A549 (cell line): Measurements from ENCODE around the gene TXNDC15. TPM values are rescaled to one million over a fixed set of nuclear protein-coding genes. Genes with fewer than 3 reads are reported as not detected.

Experiments
- ATAC-seq, 2 experiments: fragments of 200-7000 bp in 1 of 2; fragments of >200 bp in 1 of 2; cut with Nextera tagmentation in 1 of 2; cut with Tn5 transposase in 1 of 2; 3 replicates each; pipeline versions ENCODE4 v1.8.0 to v1.9.1; 2018 to 2020; ENCODE audit warnings: mild to moderate bottlenecking in 1 of 2, moderate library complexity in 1 of 2
- CTCF ChIA-PET: fragments of 300-600 bp; sonication (Branson Sonifier 250); formaldehyde crosslinking; extraction: SDS; loops from one replicate; lab custom pipeline; 2021; ENCODE audit warnings: antibody characterized with exemption, inconsistent platforms; lab: Yijun Ruan, JAX
- POLR2A ChIA-PET: fragments of 350-600 bp; formaldehyde crosslinking; extraction: SDS; loops from one replicate; lab custom pipeline; 2021; ENCODE audit warnings: antibody characterized with exemption, inconsistent platforms; lab: Yijun Ruan, JAX
- DNase-seq, 2 experiments: peaks; one replicate each; pipeline versions ENCODE4 v3.0.0 to v3.0.0-alpha.2; 2011 to 2016; ENCODE audit warnings: low read depth in 1 of 2, low spot score in 1 of 2
- FAIRE-seq: peaks from 2 replicates; lab custom pipeline; 2011; peaks lifted over from hg19 to GRCh38; lab: Jason Lieb, UNC
- H3K27ac ChIP-seq, 2 experiments: fragments of >200 bp; sonication (Bioruptor Twin); formaldehyde crosslinking; 3 replicates each; pipeline ENCODE4 v1.5.1; 2016 to 2017
- H3K4me1 ChIP-seq: fragments of >200 bp; sonication (Bioruptor Twin); formaldehyde crosslinking; 3 replicates; pipeline ENCODE4 v1.6.1; 2016
- H3K4me2 ChIP-seq: fragments of >200 bp; sonication (Bioruptor Twin); formaldehyde crosslinking; 3 replicates; pipeline ENCODE4 v1.6.1; 2016
- H3K4me3 ChIP-seq: fragments of >200 bp; sonication (Bioruptor Twin); formaldehyde crosslinking; 3 replicates; pipeline ENCODE4 v1.5.1; 2016
- H3K9me3 ChIP-seq: fragments of >200 bp; sonication (Bioruptor Twin); formaldehyde crosslinking; 3 replicates; pipeline ENCODE4 v1.6.1; 2016
- CEBPB ChIP-seq, 2 experiments: fragments of >200 bp in 1 of 2; sonication (Bioruptor Twin) in 1 of 2; formaldehyde crosslinking in 1 of 2; IDR thresholded peaks; 2 replicates each; pipeline ENCODE4 v1.6.1; 2012 to 2016
- CHD2 ChIP-seq: fragments of 150-350 bp; IDR thresholded peaks from 2 replicates; pipeline ENCODE4 v1.6.1; 2014; ENCODE audit warnings: low read length; ENCODE audit not compliant: partially characterized antibody
- FOSB ChIP-seq: fragments of 250-450 bp; sonication (Bioruptor Pico); IDR thresholded peaks from 2 replicates; pipeline ENCODE4 v1.5.0; 2020; ENCODE audit warnings: mild to moderate bottlenecking, moderate library complexity
- FOXS1 ChIP-seq: fragments of 250-450 bp; sonication (Bioruptor Pico); IDR thresholded peaks from 2 replicates; pipeline ENCODE4 v1.5.0; 2020; ENCODE audit warnings: mild to moderate bottlenecking, moderate library complexity
- GATA3 ChIP-seq: IDR thresholded peaks from 2 replicates; pipeline ENCODE4 v1.6.1; 2012; ENCODE audit warnings: borderline replicate concordance
- HEYL ChIP-seq: fragments of 250-450 bp; sonication (Bioruptor Pico); IDR thresholded peaks from 2 replicates; pipeline ENCODE4 v1.8.0; 2021; ENCODE audit warnings: mild to moderate bottlenecking, moderate library complexity
- HOXB5 ChIP-seq: fragments of 250-450 bp; sonication (Bioruptor Pico); IDR thresholded peaks from 2 replicates; pipeline ENCODE4 v1.5.0; 2020; ENCODE audit warnings: mild to moderate bottlenecking, moderate library complexity
- JUN ChIP-seq, 2 experiments: fragments of >200 bp; sonication (Bioruptor Twin); formaldehyde crosslinking; IDR thresholded peaks; 2 replicates in 1 of 2; 3 replicates in 1 of 2; pipeline ENCODE4 v1.6.1; 2016 to 2017
- JUNB ChIP-seq: fragments of >200 bp; sonication (Bioruptor Twin); formaldehyde crosslinking; IDR thresholded peaks from 2 replicates; pipeline ENCODE4 v1.6.1; 2016
- KDM1A ChIP-seq: fragments of 200-600 bp; sonication (generic); IDR thresholded peaks from 2 replicates; pipeline ENCODE4 v1.6.1; 2016; ENCODE audit warnings: low read depth, mild to moderate bottlenecking
- MAFK ChIP-seq: fragments of 450-650 bp; IDR thresholded peaks from 2 replicates; pipeline ENCODE4 v1.6.1; 2014; ENCODE audit not compliant: partially characterized antibody
- NFE2L2 ChIP-seq: fragments of 150-350 bp; conservative IDR thresholded peaks from 2 replicates; pipeline ENCODE4 v1.6.1; 2014; ENCODE audit warnings: low read length
- PHF8 ChIP-seq: fragments of 200-600 bp; sonication (generic); IDR thresholded peaks from 2 replicates; pipeline ENCODE4 v1.6.1; 2016; ENCODE audit warnings: low read depth, mild to moderate bottlenecking, antibody characterized with exemption, moderate library complexity, borderline replicate concordance
- POLR2A ChIP-seq: IDR thresholded peaks from 2 replicates; pipeline ENCODE4 v1.6.1; 2012; ENCODE audit warnings: mild to moderate bottlenecking, low read length
- POLR2AphosphoS2 ChIP-seq: conservative IDR thresholded peaks from 2 replicates; pipeline ENCODE4 v1.6.1; 2012; ENCODE audit warnings: low read length, improper control_type of control experiment, inconsistent platforms
- RARB ChIP-seq: fragments of 250-450 bp; sonication (Bioruptor Pico); IDR thresholded peaks from 2 replicates; pipeline ENCODE4 v1.8.0; 2021; ENCODE audit warnings: mild to moderate bottlenecking, moderate library complexity
- RCOR1 ChIP-seq: fragments of 150-350 bp; IDR thresholded peaks from 2 replicates; pipeline ENCODE4 v1.6.1; 2014; ENCODE audit warnings: antibody characterized with exemption, low read length, low read depth
- RNF2 ChIP-seq: fragments of 200-600 bp; sonication (generic); IDR thresholded peaks from 2 replicates; pipeline ENCODE4 v1.6.1; 2016; ENCODE audit warnings: low read depth, mild to moderate bottlenecking, antibody characterized with exemption, moderate library complexity, borderline replicate concordance
- WGBS: methylation state at CpG from one replicate; pipeline ENCODE4 v1.1.6; 2017; ENCODE audit errors: missing lambda C conversion rate; 5-methylcytosine and 5-hydroxymethylcytosine counted together
- polyA plus RNA-seq, 4 experiments: library from polyadenylated mRNA; depleted of rRNA in 3 of 4; stranded (reverse); fragments of >200 nt; fragmentation: RNase III in 1 of 4; extraction: RNeasy Plus Mini Kit Qiagen cat#74134 plus additional on column Dnase treatment in 1 of 4; gene quantifications; 2 replicates in 3 of 4; 3 replicates in 1 of 4; pipeline ENCODE4 v1.2.3, GENCODE V29; 2011 to 2017
- TF ChIP-seq, protein P1 (sequence below): fragments of >200 bp; sonication (Bioruptor Twin); formaldehyde crosslinking; IDR thresholded peaks from 3 replicates; pipeline ENCODE4 v1.6.1; 2016
- TF ChIP-seq, protein P2 (sequence below): fragments of 250-450 bp; sonication (Bioruptor Pico); IDR thresholded peaks from 2 replicates; pipeline ENCODE4 v1.5.0; 2020; ENCODE audit warnings: low read depth, mild to moderate bottlenecking, moderate library complexity
- TF ChIP-seq, protein P3 (sequence below): IDR thresholded peaks from 2 replicates; pipeline ENCODE4 v1.6.1; 2012
- TF ChIP-seq, protein P4 (sequence below): IDR thresholded peaks from 2 replicates; pipeline ENCODE4 v1.6.1; 2012; ENCODE audit warnings: low read depth, borderline replicate concordance
- TF ChIP-seq, protein P5 (sequence below): fragments of 250-450 bp; sonication (Bioruptor Pico); IDR thresholded peaks from 2 replicates; pipeline ENCODE4 v1.5.0; 2021; ENCODE audit warnings: mild to moderate bottlenecking, moderate library complexity, borderline replicate concordance

TXNDC15 gene
- polyA plus RNA-seq, 2 of the 4 experiments (the other 2 are of a cell fraction), result 71.1 to 85.2 TPM

DNA sequence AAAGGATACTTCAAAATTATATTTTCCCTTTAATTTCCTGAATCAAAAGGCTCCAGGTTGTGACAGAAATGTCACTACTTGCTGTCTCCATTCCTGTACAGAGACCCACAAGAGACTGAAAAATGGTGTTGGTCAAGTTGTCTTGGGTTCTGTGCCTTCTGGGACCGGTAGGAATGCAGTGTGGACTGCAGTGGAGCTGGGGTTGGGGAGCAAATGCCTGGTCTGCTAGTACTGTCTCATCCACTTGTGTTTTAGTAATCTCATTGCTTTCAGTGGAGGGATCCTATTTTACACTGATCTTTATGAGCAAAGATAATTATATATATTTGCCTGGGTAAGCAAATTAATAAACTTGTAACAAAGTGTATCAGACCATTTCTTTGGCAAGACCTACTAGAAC is 69.4 kb downstream of the TXNDC15 start:
- H3K4me1 ChIP-seq, result no peaks in the 10 kb centered on the region
- POLR2A ChIA-PET, result no interaction called here
- no peak for FAIRE-seq
- TF ChIP-seq HEYL (no peak), CHD2 (no peak), MAFK (peak; percentile 26), POLR2A (no peak), CEBPB (IDR thresholded peaks at IDR 0.05) (no peak)
- TF ChIP-seq, protein P1, sequence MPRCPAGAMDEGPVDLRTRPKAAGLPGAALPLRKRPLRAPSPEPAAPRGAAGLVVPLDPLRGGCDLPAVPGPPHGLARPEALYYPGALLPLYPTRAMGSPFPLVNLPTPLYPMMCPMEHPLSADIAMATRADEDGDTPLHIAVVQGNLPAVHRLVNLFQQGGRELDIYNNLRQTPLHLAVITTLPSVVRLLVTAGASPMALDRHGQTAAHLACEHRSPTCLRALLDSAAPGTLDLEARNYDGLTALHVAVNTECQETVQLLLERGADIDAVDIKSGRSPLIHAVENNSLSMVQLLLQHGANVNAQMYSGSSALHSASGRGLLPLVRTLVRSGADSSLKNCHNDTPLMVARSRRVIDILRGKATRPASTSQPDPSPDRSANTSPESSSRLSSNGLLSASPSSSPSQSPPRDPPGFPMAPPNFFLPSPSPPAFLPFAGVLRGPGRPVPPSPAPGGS, result no peak
- TF ChIP-seq, protein P2, sequence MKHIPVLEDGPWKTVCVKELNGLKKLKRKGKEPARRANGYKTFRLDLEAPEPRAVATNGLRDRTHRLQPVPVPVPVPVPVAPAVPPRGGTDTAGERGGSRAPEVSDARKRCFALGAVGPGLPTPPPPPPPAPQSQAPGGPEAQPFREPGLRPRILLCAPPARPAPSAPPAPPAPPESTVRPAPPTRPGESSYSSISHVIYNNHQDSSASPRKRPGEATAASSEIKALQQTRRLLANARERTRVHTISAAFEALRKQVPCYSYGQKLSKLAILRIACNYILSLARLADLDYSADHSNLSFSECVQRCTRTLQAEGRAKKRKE, result no peak
- TF ChIP-seq, protein P3, sequence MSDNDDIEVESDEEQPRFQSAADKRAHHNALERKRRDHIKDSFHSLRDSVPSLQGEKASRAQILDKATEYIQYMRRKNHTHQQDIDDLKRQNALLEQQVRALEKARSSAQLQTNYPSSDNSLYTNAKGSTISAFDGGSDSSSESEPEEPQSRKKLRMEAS, result no peak
- TF ChIP-seq, all 56 proteins: peak for 1
- Histone ChIP-seq H3K27ac (no peak overlapping the region), H3K4me2 (no peak overlapping the region), H3K4me3 (no peak overlapping the region), H3K9me3 (no peaks in the 10 kb centered on the region)
- no peak for ATAC-seq
- CTCF ChIA-PET, result no interaction called here
- 76% methylated on average over 1 of the region's 1 CpG for WGBS
- no peak for DNase-seq

DNA sequence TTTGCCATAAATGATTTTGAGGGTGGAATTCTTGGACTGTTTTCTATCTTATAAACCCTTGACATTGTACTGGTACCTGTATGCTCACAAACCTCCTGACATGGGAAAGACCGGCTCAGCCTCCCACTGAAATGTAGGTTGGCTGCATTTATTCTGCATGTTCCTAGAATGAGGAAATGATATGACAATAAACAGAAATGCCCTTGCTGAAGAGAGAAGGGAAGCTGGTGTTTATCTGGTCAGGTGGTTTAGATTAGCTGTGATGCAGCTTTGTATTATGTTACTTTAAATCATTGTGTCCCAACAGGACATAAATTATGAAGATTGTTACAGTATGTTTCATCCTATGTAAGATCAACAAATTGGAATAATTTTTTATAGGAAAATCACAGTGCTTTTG is 70.5 kb downstream of the TXNDC15 start:
- DNase-seq, result no peak
- H3K4me1 ChIP-seq, result no peaks in the 10 kb centered on the region
- no peak for TF ChIP-seq NFE2L2
- no peak for TF ChIP-seq KDM1A
- no peak for TF ChIP-seq PHF8
- no peak for TF ChIP-seq FOSB (CRISPR knock-in tag)
- no peak overlapping the region for H3K27ac ChIP-seq
- CTCF ChIA-PET, result interaction anchor here (0.7 to 2.2 kb wide), 3 partner anchors 7 to 247 kb away, joined by 3 to 7 read pairs (median 3); no protein-coding TSS in a partner anchor
- no peak overlapping the region for H3K4me2 ChIP-seq
- WGBS, result 93% methylated on average over 1 of the region's 1 CpG
- ATAC-seq, result no peak
- H3K4me3 ChIP-seq, result no peak overlapping the region
- FAIRE-seq, result no peak
- no peaks in the 10 kb centered on the region for H3K9me3 ChIP-seq
- POLR2A ChIA-PET, result no interaction called here

DNA sequence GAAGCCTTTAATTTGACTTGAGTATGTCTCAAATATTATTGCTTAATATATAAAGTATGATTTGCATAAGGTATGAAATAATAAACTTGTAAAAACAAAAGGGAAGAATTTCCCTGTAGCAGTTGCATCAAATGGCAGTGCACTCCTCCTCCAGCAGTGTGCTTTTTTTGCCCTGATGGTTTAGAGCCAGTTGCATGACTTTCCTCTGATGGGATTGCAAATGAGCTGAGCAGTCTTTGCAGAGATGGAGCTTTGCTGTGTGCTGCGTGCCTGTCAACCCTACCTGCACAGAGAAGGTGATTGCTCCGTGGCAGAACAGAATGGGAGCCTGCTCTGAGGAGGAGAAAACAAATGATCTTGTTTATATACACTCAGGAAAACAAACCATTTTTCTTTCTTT is 70.9 kb downstream of the TXNDC15 start:
- no peak for ATAC-seq
- TF ChIP-seq JUNB (no peak), GATA3 (no peak), POLR2AphosphoS2 (no peak), RCOR1 (no peak), JUN (IDR thresholded peaks at IDR 0.05) (no peak)
- TF ChIP-seq, all 56 proteins: peak for 0
- Histone ChIP-seq H3K4me1 (no peaks in the 10 kb centered on the region), H3K9me3 (no peaks in the 10 kb centered on the region), H3K4me3 (no peak overlapping the region), H3K4me2 (no peak overlapping the region), H3K27ac (no peak overlapping the region)
- ChIA-PET CTCF (interaction anchor here (1.1 to 2.2 kb wide), 3 partner anchors 8 to 246 kb away, joined by 3 to 7 read pairs (median 3); no protein-coding TSS in a partner anchor), POLR2A (no interaction called here)
- DNase-seq, result no peak
- 88% methylated on average over 2 of the region's 2 CpGs for WGBS
- no peak for FAIRE-seq

DNA sequence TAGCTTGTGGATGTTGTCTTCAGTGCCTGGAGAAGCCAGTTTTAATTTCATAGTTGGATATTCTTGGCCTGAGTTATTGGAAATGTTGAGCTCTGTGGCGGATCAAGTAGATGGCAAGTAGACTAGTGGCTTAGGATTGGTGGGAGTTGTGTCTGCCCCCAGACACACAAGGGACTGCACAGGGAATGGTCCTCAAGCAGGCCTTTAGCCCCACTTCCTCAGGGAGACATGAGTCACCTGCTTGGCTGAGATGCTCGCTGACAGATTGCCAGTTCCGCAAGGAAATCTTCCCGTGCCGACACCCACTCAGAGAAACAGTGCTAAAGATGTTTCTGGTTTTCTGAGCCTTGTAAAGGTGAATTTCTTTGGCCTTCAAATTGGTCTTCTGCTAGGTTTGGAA is 74.7 kb downstream of the TXNDC15 start:
- DNase-seq, result no peak
- Histone ChIP-seq H3K9me3 (peaks cover 7% of the 10 kb centered on the region), H3K4me3 (no peak overlapping the region), H3K4me1 (no peaks in the 10 kb centered on the region), H3K27ac (no peak overlapping the region), H3K4me2 (no peak overlapping the region)
- no peak for FAIRE-seq
- TF ChIP-seq HOXB5 (CRISPR knock-in tag) (no peak), PHF8 (no peak), POLR2A (no peak), JUN (IDR thresholded peaks at IDR 0.05) (no peak), RNF2 (no peak), RARB (CRISPR knock-in tag) (no peak), FOXS1 (CRISPR knock-in tag) (no peak), JUNB (no peak)
- TF ChIP-seq, protein P4, sequence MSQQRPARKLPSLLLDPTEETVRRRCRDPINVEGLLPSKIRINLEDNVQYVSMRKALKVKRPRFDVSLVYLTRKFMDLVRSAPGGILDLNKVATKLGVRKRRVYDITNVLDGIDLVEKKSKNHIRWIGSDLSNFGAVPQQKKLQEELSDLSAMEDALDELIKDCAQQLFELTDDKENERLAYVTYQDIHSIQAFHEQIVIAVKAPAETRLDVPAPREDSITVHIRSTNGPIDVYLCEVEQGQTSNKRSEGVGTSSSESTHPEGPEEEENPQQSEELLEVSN, result no peak
- TF ChIP-seq, protein P2, result no peak
- TF ChIP-seq, protein P5, sequence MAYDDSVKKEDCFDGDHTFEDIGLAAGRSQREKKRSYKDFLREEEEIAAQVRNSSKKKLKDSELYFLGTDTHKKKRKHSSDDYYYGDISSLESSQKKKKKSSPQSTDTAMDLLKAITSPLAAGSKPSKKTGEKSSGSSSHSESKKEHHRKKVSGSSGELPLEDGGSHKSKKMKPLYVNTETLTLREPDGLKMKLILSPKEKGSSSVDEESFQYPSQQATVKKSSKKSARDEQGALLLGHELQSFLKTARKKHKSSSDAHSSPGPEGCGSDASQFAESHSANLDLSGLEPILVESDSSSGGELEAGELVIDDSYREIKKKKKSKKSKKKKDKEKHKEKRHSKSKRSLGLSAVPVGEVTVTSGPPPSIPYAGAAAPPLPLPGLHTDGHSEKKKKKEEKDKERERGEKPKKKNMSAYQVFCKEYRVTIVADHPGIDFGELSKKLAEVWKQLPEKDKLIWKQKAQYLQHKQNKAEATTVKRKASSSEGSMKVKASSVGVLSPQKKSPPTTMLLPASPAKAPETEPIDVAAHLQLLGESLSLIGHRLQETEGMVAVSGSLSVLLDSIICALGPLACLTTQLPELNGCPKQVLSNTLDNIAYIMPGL (CRISPR knock-in tag), result no peak
- ATAC-seq, result no peak
- ChIA-PET POLR2A (interaction anchor here (0.7 kb wide), 1 partner anchor 407 kb away, joined by 3 read pairs; no protein-coding TSS in a partner anchor), CTCF (interaction anchor here (0.8 to 1.4 kb wide), 4 partner anchors 9 to 242 kb away, joined by 3 to 4 read pairs (median 3); partner anchors contain the start of gene PCBD2)
- WGBS, result 92% methylated on average over 5 of the region's 5 CpGs
